H9 (cell line): ENCODE data around the gene CCDC192. TPM values are rescaled to one million over a fixed set of nuclear protein-coding genes. Genes with fewer than 3 reads are reported as not detected.

Experiments
- DNase-seq: peaks from one replicate; pipeline ENCODE4 v3.0.0-alpha.2; 2017
- H2AFZ ChIP-seq: one replicate; pipeline ENCODE4 v1.6.1; 2013; ENCODE audit warnings: mild to moderate bottlenecking, low read length, control low read depth, moderate library complexity
- H2AK5ac ChIP-seq: 2 replicates; pipeline ENCODE4 v1.6.1; 2013; ENCODE audit warnings: low read length, control low read depth, mixed read lengths; ENCODE audit not compliant: insufficient read length
- H2BK120ac ChIP-seq: one replicate; pipeline ENCODE4 v1.6.1; 2013; ENCODE audit warnings: low read depth, mild to moderate bottlenecking, low read length, control low read depth, inconsistent platforms; ENCODE audit not compliant: poor library complexity, severe bottlenecking
- H2BK12ac ChIP-seq: 2 replicates; pipeline ENCODE4 v1.6.1; 2013; ENCODE audit warnings: low read length, control low read depth, mixed read lengths, low read depth; ENCODE audit not compliant: insufficient read length
- H2BK15ac ChIP-seq: 2 replicates; pipeline ENCODE4 v1.6.1; 2013; ENCODE audit warnings: low read depth, low read length, control low read depth
- H2BK20ac ChIP-seq: one replicate; pipeline ENCODE4 v1.6.1; 2013; ENCODE audit warnings: low read depth, mild to moderate bottlenecking, low read length, control low read depth, inconsistent platforms; ENCODE audit not compliant: poor library complexity, severe bottlenecking
- H2BK5ac ChIP-seq: 2 replicates; pipeline ENCODE4 v1.6.1; 2013; ENCODE audit warnings: low read length, control low read depth, mixed read lengths; ENCODE audit not compliant: insufficient read length
- H3K14ac ChIP-seq: 2 replicates; pipeline ENCODE4 v1.6.1; 2013; ENCODE audit warnings: low read length, control low read depth; ENCODE audit not compliant: insufficient read depth
- H3K18ac ChIP-seq: 2 replicates; pipeline ENCODE4 v1.6.1; 2013; ENCODE audit warnings: low read depth, mild to moderate bottlenecking, mixed read lengths, low read length, control low read depth; ENCODE audit not compliant: insufficient read length
- H3K23ac ChIP-seq: 2 replicates; pipeline ENCODE4 v1.6.1; 2013; ENCODE audit warnings: low read length, control low read depth, mixed read lengths, low read depth; ENCODE audit not compliant: insufficient read length
- H3K23me2 ChIP-seq: 2 replicates; pipeline ENCODE4 v1.6.1; 2013; ENCODE audit warnings: low read depth, mild to moderate bottlenecking, mixed read lengths, low read length, control low read depth; ENCODE audit not compliant: insufficient read length, poor library complexity, severe bottlenecking
- H3K27ac ChIP-seq: 2 replicates; pipeline ENCODE4 v1.5.1; 2013; ENCODE audit warnings: low read length, control low read depth, mixed read lengths, low read depth; ENCODE audit not compliant: insufficient read length
- H3K27me3 ChIP-seq: 2 replicates; pipeline ENCODE4 v1.6.1; 2013; ENCODE audit warnings: low read length, control low read depth, inconsistent platforms; ENCODE audit not compliant: insufficient read depth
- H3K4ac ChIP-seq: 2 replicates; pipeline ENCODE4 v1.6.1; 2013; ENCODE audit warnings: low read depth, mild to moderate bottlenecking, control low read depth, inconsistent platforms, low read length, moderate library complexity
- H3K4me1 ChIP-seq: 2 replicates; pipeline ENCODE4 v1.6.1; 2013; ENCODE audit warnings: low read length, control low read depth, inconsistent platforms; ENCODE audit not compliant: insufficient read depth
- H3K4me2 ChIP-seq: 2 replicates; pipeline ENCODE4 v1.6.1; 2013; ENCODE audit warnings: low read length, control low read depth, mixed read lengths; ENCODE audit not compliant: insufficient read length, insufficient read depth
- H3K56ac ChIP-seq: 2 replicates; pipeline ENCODE4 v1.6.1; 2013; ENCODE audit warnings: low read depth, mild to moderate bottlenecking, mixed read lengths, low read length, control low read depth; ENCODE audit not compliant: insufficient read length
- H3K79me1 ChIP-seq: 2 replicates; pipeline ENCODE4 v1.6.1; 2013; ENCODE audit warnings: low read depth, mild to moderate bottlenecking, moderate library complexity, low read length, control low read depth, inconsistent platforms; ENCODE audit not compliant: insufficient read depth, poor library complexity, severe bottlenecking
- H3K79me2 ChIP-seq: 2 replicates; pipeline ENCODE4 v1.6.1; 2013; ENCODE audit warnings: low read length, control low read depth, inconsistent platforms; ENCODE audit not compliant: insufficient read depth
- H3K9ac ChIP-seq: 2 replicates; pipeline ENCODE4 v1.6.1; 2013; ENCODE audit warnings: low read length, control low read depth, mixed read lengths; ENCODE audit not compliant: insufficient read length; ENCODE audit errors: extremely low read depth
- H3K9me3 ChIP-seq: one replicate; pipeline ENCODE4 v1.6.1; 2013; ENCODE audit warnings: low read depth, low read length, inconsistent platforms; ENCODE audit not compliant: control insufficient read depth
- H3T11ph ChIP-seq: one replicate; pipeline ENCODE4 v1.6.1; 2013; ENCODE audit warnings: mild to moderate bottlenecking, low read length, control low read depth, inconsistent platforms
- H4K20me1 ChIP-seq: one replicate; pipeline ENCODE4 v1.6.1; 2013; ENCODE audit not compliant: control insufficient read depth, insufficient read length, insufficient read depth
- H4K5ac ChIP-seq: 2 replicates; pipeline ENCODE4 v1.6.1; 2013; ENCODE audit warnings: low read depth, mild to moderate bottlenecking, mixed read lengths, low read length, control low read depth; ENCODE audit not compliant: insufficient read length
- H4K8ac ChIP-seq: replicated peaks from 2 replicates; pipeline ENCODE4 v1.6.1; 2013; ENCODE audit warnings: low read length, control low read depth, mixed read lengths, low read depth; ENCODE audit not compliant: insufficient read length
- H4K91ac ChIP-seq: 2 replicates; pipeline ENCODE4 v1.6.1; 2013; ENCODE audit warnings: low read depth, mild to moderate bottlenecking, moderate library complexity, mixed read lengths, low read length, control low read depth; ENCODE audit not compliant: insufficient read length
- H3K27ac Mint-ChIP-seq, 3 experiments: 2 replicates in 2 of 3; 3 replicates in 1 of 3; pipeline ENCODE4 v1.8.0; 2020 to 2021; ENCODE audit warnings: mixed read lengths in 3 of 3, mild to moderate bottlenecking in 1 of 3, moderate library complexity in 1 of 3
- H3K27me3 Mint-ChIP-seq: 2 replicates; pipeline ENCODE4 v1.8.0; 2021; ENCODE audit warnings: low read depth, mild to moderate bottlenecking, moderate library complexity, mixed read lengths
- H3K36me3 Mint-ChIP-seq, 3 experiments: 2 replicates in 2 of 3; 3 replicates in 1 of 3; pipeline ENCODE4 v1.8.0; 2020 to 2021; ENCODE audit warnings: low read depth in 3 of 3, mixed read lengths in 3 of 3; ENCODE audit not compliant: insufficient read depth in 1 of 3
- H3K4me1 Mint-ChIP-seq, 2 experiments: 2 replicates each; pipeline ENCODE4 v1.8.0; 2020; ENCODE audit warnings: mixed read lengths in 2 of 2
- H3K4me3 Mint-ChIP-seq, 2 experiments: 2 replicates in 1 of 2; 3 replicates in 1 of 2; pipeline ENCODE4 v1.8.0; 2020 to 2021; ENCODE audit warnings: mild to moderate bottlenecking in 2 of 2, mixed read lengths in 2 of 2, moderate library complexity in 1 of 2
- H3K9me3 Mint-ChIP-seq, 2 experiments: 2 replicates in 1 of 2; 3 replicates in 1 of 2; pipeline ENCODE4 v1.8.0; 2020; ENCODE audit warnings: mild to moderate bottlenecking in 2 of 2, mixed read lengths in 2 of 2, moderate library complexity in 1 of 2
- total RNA-seq: library from RNA; stranded (reverse); gene quantifications from 2 replicates; pipeline ENCODE4 v1.2.1, GENCODE V29; 2021
- TF ChIP-seq, protein P1 (sequence below): fragments of 200-600 bp; sonication (generic); conservative IDR thresholded peaks from 3 replicates; pipeline ENCODE4 v1.8.0; 2021; ENCODE audit warnings: antibody characterized with exemption, mild to moderate bottlenecking

The CCDC192 gene
- total RNA-seq, 1 experiment from 2014 or later: not detected

DNA sequence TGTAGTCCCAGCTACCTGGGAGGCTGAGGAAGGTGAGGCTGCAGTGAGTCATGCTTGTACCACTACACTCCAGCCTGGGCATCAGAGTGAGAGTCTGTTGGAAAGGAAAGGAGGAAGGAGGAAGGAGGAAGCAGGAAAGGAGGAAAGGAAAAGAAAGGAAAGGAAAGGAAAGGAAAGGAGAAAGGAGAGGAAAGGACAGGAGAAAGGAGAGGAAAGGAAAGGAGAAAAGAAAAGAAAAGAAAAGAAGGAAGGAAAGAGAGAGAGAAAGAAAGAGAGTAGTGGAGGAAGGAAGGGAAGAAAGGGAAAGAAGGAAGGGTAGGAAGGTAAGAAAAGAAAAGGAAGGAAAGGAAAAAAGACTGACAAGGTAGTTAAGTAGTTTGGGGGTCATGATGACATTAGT, 217.7 kb downstream of the CCDC192 start:
- no peaks in the 10 kb centered on the region; a peak in 1 of 5 replicates for H3K9me3 Mint-ChIP-seq
- no peak for DNase-seq
- no peak overlapping the region for H4K91ac ChIP-seq

More for the DNA sequence above, 217.7 kb downstream of the CCDC192 start:
- H2AK5ac ChIP-seq: no peak overlapping the region
- Mint-ChIP-seq H3K36me3 (no peaks in the 10 kb centered on the region), H3K27me3 (peaks cover 2% of the 10 kb centered on the region), H3K27ac (peak overlapping the region in 1 of 3 experiments; percentile 76; a peak in 1 of 7 replicates), H3K4me1 (peaks cover 0 to 6% of the 10 kb centered on the region in 2 experiments; a peak in 1 of 4 replicates), H3K4me3 (no peak overlapping the region)
- H3K79me1 ChIP-seq: no peaks in the 10 kb centered on the region
- TF ChIP-seq, protein P1, sequence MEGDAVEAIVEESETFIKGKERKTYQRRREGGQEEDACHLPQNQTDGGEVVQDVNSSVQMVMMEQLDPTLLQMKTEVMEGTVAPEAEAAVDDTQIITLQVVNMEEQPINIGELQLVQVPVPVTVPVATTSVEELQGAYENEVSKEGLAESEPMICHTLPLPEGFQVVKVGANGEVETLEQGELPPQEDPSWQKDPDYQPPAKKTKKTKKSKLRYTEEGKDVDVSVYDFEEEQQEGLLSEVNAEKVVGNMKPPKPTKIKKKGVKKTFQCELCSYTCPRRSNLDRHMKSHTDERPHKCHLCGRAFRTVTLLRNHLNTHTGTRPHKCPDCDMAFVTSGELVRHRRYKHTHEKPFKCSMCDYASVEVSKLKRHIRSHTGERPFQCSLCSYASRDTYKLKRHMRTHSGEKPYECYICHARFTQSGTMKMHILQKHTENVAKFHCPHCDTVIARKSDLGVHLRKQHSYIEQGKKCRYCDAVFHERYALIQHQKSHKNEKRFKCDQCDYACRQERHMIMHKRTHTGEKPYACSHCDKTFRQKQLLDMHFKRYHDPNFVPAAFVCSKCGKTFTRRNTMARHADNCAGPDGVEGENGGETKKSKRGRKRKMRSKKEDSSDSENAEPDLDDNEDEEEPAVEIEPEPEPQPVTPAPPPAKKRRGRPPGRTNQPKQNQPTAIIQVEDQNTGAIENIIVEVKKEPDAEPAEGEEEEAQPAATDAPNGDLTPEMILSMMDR: no peak
- H2AFZ ChIP-seq: no peak overlapping the region
- no peak overlapping the region for H3K14ac ChIP-seq
- no peak overlapping the region for H3K56ac ChIP-seq
- no peak overlapping the region for H2BK15ac ChIP-seq
- H3K27me3 ChIP-seq: no peaks in the 10 kb centered on the region
- no peak overlapping the region for H3K4me2 ChIP-seq
- H3K9me3 ChIP-seq: no peaks in the 10 kb centered on the region
- H3K4me1 ChIP-seq: no peaks in the 10 kb centered on the region
- H2BK120ac ChIP-seq: no peak overlapping the region
- no peak overlapping the region for H3T11ph ChIP-seq
- H4K20me1 ChIP-seq: no peaks in the 10 kb centered on the region
- H2BK12ac ChIP-seq: no peak overlapping the region
- no peak overlapping the region for H3K18ac ChIP-seq
- H3K79me2 ChIP-seq: no peaks in the 10 kb centered on the region
- no peak overlapping the region for H4K8ac ChIP-seq
- H3K23ac ChIP-seq: no peak overlapping the region
- H4K5ac ChIP-seq: no peak overlapping the region
- H3K9ac ChIP-seq: no peak overlapping the region
- H3K4ac ChIP-seq: no peak overlapping the region
- no peak overlapping the region for H2BK20ac ChIP-seq
- no peak overlapping the region for H3K27ac ChIP-seq
- H2BK5ac ChIP-seq: no peak overlapping the region
- no peaks in the 10 kb centered on the region for H3K23me2 ChIP-seq
